ENCODE data around the gene HSPBP1.

The HSPBP1 gene

GRCh38 chr19:55244004-55244680, 35.8 kb downstream of the HSPBP1 start:
- CTCF ChIA-PET = interaction anchor here (0.7 to 1.9 kb wide), 4 partner anchors 10 to 95 kb away, joined by 3 to 5 read pairs (median 4); no protein-coding TSS in a partner anchor
- POLR2A ChIA-PET = interaction anchor here (1.0 kb wide), 1 partner anchor 158 kb away, joined by 3 read pairs; no protein-coding TSS in a partner anchor
- TF ChIP-seq CTCF (IDR thresholded peaks at IDR 0.05; ENCODE audit: control extremely low read depth, extremely low read depth, low read depth, missing control alignments) = no peak
- DNase-seq (ENCODE audit: extremely low spot score) = no peak

DNA sequence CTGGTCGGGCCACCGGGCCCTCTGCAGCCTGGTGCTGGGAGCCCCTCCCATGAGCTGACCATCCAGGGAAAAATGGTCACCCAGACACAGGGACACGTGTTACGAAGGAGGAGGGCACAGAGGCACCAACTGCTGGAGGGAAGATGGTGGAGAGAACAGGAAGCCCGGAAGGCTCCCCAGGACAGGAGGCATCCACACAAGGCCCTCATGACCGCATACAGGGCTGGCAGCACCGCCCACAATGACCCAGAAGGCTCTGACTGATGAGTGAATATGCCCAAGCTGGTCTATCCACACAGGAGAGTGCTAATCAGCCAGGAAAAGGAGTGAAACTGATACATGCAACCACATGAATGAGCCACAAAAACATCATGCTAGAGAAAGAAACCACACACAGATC, 37.4 kb downstream of the HSPBP1 start:
- POLR2A ChIA-PET = no interaction called here
- CTCF ChIA-PET = interaction anchor here (1.2 to 1.7 kb wide), 3 partner anchors 14 to 50 kb away, joined by 3 to 5 read pairs (median 4); partner anchors contain the start of gene TMEM86B
- no peak for TF ChIP-seq CTCF (IDR thresholded peaks at IDR 0.05; ENCODE audit: control extremely low read depth, extremely low read depth, low read depth, missing control alignments)
- DNase-seq (ENCODE audit: extremely low spot score) = no peak

GRCh38 chr19:55241935-55242464, 37.9 kb downstream of the HSPBP1 start:
- no peak for TF ChIP-seq CTCF (IDR thresholded peaks at IDR 0.05; ENCODE audit: control extremely low read depth, extremely low read depth, low read depth, missing control alignments)
- no peak for DNase-seq (ENCODE audit: extremely low spot score)
- CTCF ChIA-PET = interaction anchor here (0.6 to 1.7 kb wide), 4 partner anchors 14 to 60 kb away, joined by 3 to 5 read pairs (median 4); partner anchors contain the start of gene TMEM86B
- POLR2A ChIA-PET = no interaction called here

GRCh38 chr19:55241143-55241934, 38.6 kb downstream of the HSPBP1 start:
- CTCF ChIA-PET = interaction anchor here (0.6 to 1.7 kb wide), 4 partner anchors 13 to 60 kb away, joined by 3 to 5 read pairs (median 4); partner anchors contain the start of gene TMEM86B
- POLR2A ChIA-PET = no interaction called here
- DNase-seq (ENCODE audit: extremely low spot score) = no peak
- TF ChIP-seq CTCF (IDR thresholded peaks at IDR 0.05; ENCODE audit: control extremely low read depth, extremely low read depth, low read depth, missing control alignments) = no peak

GRCh38 chr19:55240713-55241020, 39.2 kb downstream of the HSPBP1 start:
- no peak for DNase-seq (ENCODE audit: extremely low spot score)
- TF ChIP-seq CTCF (IDR thresholded peaks at IDR 0.05; ENCODE audit: control extremely low read depth, extremely low read depth, low read depth, missing control alignments) = no peak
- ChIA-PET POLR2A (no interaction called here), CTCF (interaction anchor here (1.2 kb wide), 1 partner anchor 15 kb away, joined by 3 read pairs; no protein-coding TSS in a partner anchor)

GRCh38 chr19:55239004-55239403, 40.9 kb downstream of the HSPBP1 start:
- no peak for TF ChIP-seq CTCF (IDR thresholded peaks at IDR 0.05; ENCODE audit: control extremely low read depth, extremely low read depth, low read depth, missing control alignments)
- ChIA-PET POLR2A (no interaction called here), CTCF (no interaction called here)
- no peak for DNase-seq (ENCODE audit: extremely low spot score)

All from GM10248 (cell line).